MCF 10A (cell line): Measurements from ENCODE around the gene PSG6. TPM values are rescaled to one million over a fixed set of nuclear protein-coding genes. Genes with fewer than 3 reads are reported as not detected.
A peak's percentile ranks its signal among the peaks of the same experiment; 100 is the strongest.
"Not testable (repeated sequence)": the region's sequence is repeated elsewhere in the genome, so short reads cannot be mapped to it uniquely, and the experiment has no call there.

Source experiments
- BruUV-seq: library from RNA; stranded (reverse); fragments of 400-500 nt; replicated peaks from 2 replicates; lab custom pipeline; 2021; lab: Mats Ljungman, UMichigan
- CTCF ChIA-PET: fragments of 300-600 bp; sonication (Branson Sonifier 250); formaldehyde crosslinking; extraction: SDS; loops from one replicate; lab custom pipeline; 2021; ENCODE audit warnings: antibody characterized with exemption, inconsistent platforms; lab: Yijun Ruan, JAX
- POLR2A ChIA-PET: fragments of 300-600, 350-650 bp; sonication (Branson Sonifier 250); formaldehyde crosslinking; extraction: SDS; loops from one replicate; lab custom pipeline; 2020; ENCODE audit warnings: antibody characterized with exemption, inconsistent platforms; lab: Yijun Ruan, JAX
- DNase-seq: peaks from one replicate; pipeline ENCODE4 v3.0.0-alpha.2; 2018; ENCODE audit not compliant: unreplicated experiment
- H3K27ac Mint-ChIP-seq: one replicate; pipeline ENCODE4 v1.8.0; 2022; ENCODE audit warnings: mild to moderate bottlenecking, low read depth, mixed read lengths; ENCODE audit not compliant: unreplicated experiment
- H3K27me3 Mint-ChIP-seq: one replicate; pipeline ENCODE4 v1.8.0; 2022; ENCODE audit warnings: mixed read lengths; ENCODE audit not compliant: insufficient read depth, unreplicated experiment
- H3K36me3 Mint-ChIP-seq: one replicate; pipeline ENCODE4 v1.8.0; 2022; ENCODE audit warnings: mild to moderate bottlenecking, moderate library complexity, mixed read lengths; ENCODE audit not compliant: insufficient read depth, unreplicated experiment
- H3K4me1 Mint-ChIP-seq: one replicate; pipeline ENCODE4 v1.8.0; 2022; ENCODE audit warnings: mixed read lengths; ENCODE audit not compliant: insufficient read depth, unreplicated experiment
- H3K4me3 Mint-ChIP-seq: one replicate; pipeline ENCODE4 v1.8.0; 2022; ENCODE audit warnings: mild to moderate bottlenecking, moderate library complexity, mixed read lengths; ENCODE audit not compliant: unreplicated experiment
- H3K9me3 Mint-ChIP-seq: one replicate; pipeline ENCODE4 v1.8.0; 2022; ENCODE audit warnings: mixed read lengths; ENCODE audit not compliant: unreplicated experiment
- CTCF ChIP-seq: fragments of 200-600 bp; IDR thresholded peaks from one replicate; pipeline ENCODE4 v1.8.0; 2022; ENCODE audit warnings: antibody characterized with exemption, mild to moderate bottlenecking; ENCODE audit not compliant: unreplicated experiment
- intact Hi-C: fragments of 100-400 bp; cut with micrococcal nuclease; formaldehyde crosslinking; loops from 2 replicates; pipeline ENCODE4 v1.14.1; 2022
- total RNA-seq: library from RNA; stranded (reverse); gene quantifications from 2 replicates; pipeline ENCODE4 v1.2.3, GENCODE V29; 2022

PSG6 gene
- total RNA-seq, 1 experiment from 2014 or later: not detected

- intact Hi-C loops: no loop called here
- no peak for TF ChIP-seq CTCF
- H3K27ac Mint-ChIP-seq: no peak overlapping the region
- H3K36me3 Mint-ChIP-seq: no peaks in the 10 kb centered on the region
- no peak for DNase-seq
- CTCF ChIA-PET: interaction anchor here (1.7 to 6.4 kb wide), 3 partner anchors 19 to 236 kb away, joined by 7 to 39 read pairs (median 12); no protein-coding TSS in a partner anchor
- H3K4me1 Mint-ChIP-seq: no peaks in the 10 kb centered on the region
- H3K4me3 Mint-ChIP-seq: no peak overlapping the region
- H3K9me3 Mint-ChIP-seq: no peaks in the 10 kb centered on the region
- BruUV-seq: no TSS peak
- H3K27me3 Mint-ChIP-seq: no peaks in the 10 kb centered on the region
- POLR2A ChIA-PET: no interaction called here
Measured at GRCh38 chr19:42919757-42920079, 2.0 kb upstream of the PSG6 start.

- BruUV-seq, DNase-seq, H3K36me3 Mint-ChIP-seq, H3K27me3 Mint-ChIP-seq, POLR2A ChIA-PET, H3K9me3 Mint-ChIP-seq, H3K4me1 Mint-ChIP-seq, intact Hi-C loops, H3K27ac Mint-ChIP-seq, H3K4me3 Mint-ChIP-seq: not testable (repeated sequence)
- CTCF ChIA-PET: interaction anchor here (1.3 to 6.4 kb wide), 4 partner anchors 19 to 236 kb away, joined by 4 to 39 read pairs (median 10); no protein-coding TSS in a partner anchor
- TF ChIP-seq CTCF: peak; percentile 23
Measured at GRCh38 chr19:42919070-42919756, 1.5 kb upstream of the PSG6 start.

- H3K27me3 Mint-ChIP-seq, BruUV-seq, H3K36me3 Mint-ChIP-seq, H3K4me1 Mint-ChIP-seq, H3K9me3 Mint-ChIP-seq, intact Hi-C loops, DNase-seq, H3K4me3 Mint-ChIP-seq, H3K27ac Mint-ChIP-seq, POLR2A ChIA-PET: not testable (repeated sequence)
- CTCF ChIA-PET: interaction anchor here (0.6 to 6.4 kb wide), 9 partner anchors 10 to 610 kb away, joined by 3 to 39 read pairs (median 4); no protein-coding TSS in a partner anchor
Measured at GRCh38 chr19:42918377-42919069, 829 bp upstream of the PSG6 start.

GRCh38 chr19:42916931-42917330 lies 763 bp downstream of the PSG6 start:
- not testable (repeated sequence) for BruUV-seq, H3K27ac Mint-ChIP-seq

GRCh38 chr19:42913516-42913915 lies 4.2 kb downstream of the PSG6 start:
- DNase-seq, BruUV-seq, H3K4me3 Mint-ChIP-seq, H3K27me3 Mint-ChIP-seq, H3K4me1 Mint-ChIP-seq, H3K9me3 Mint-ChIP-seq, H3K27ac Mint-ChIP-seq, POLR2A ChIA-PET, intact Hi-C loops, H3K36me3 Mint-ChIP-seq: not testable (repeated sequence)
- CTCF ChIA-PET: interaction anchor here (1.4 kb wide), 1 partner anchor 10 kb away, joined by 3 read pairs; no protein-coding TSS in a partner anchor

More at GRCh38 chr19:42916931-42917330, 763 bp downstream of the PSG6 start:
- intact Hi-C loops, H3K4me3 Mint-ChIP-seq, POLR2A ChIA-PET, CTCF ChIA-PET, H3K9me3 Mint-ChIP-seq, DNase-seq, H3K36me3 Mint-ChIP-seq, H3K4me1 Mint-ChIP-seq, H3K27me3 Mint-ChIP-seq: not testable (repeated sequence)

- H3K9me3 Mint-ChIP-seq, H3K36me3 Mint-ChIP-seq, POLR2A ChIA-PET, H3K27ac Mint-ChIP-seq, H3K4me1 Mint-ChIP-seq, intact Hi-C loops, H3K4me3 Mint-ChIP-seq, DNase-seq, BruUV-seq, H3K27me3 Mint-ChIP-seq: not testable (repeated sequence)
- CTCF ChIA-PET: interaction anchor here (1.4 kb wide), 1 partner anchor 10 kb away, joined by 3 read pairs; no protein-coding TSS in a partner anchor
Measured at GRCh38 chr19:42912941-42913340, 4.8 kb downstream of the PSG6 start.

GRCh38 chr19:42911731-42912130 lies 6.0 kb downstream of the PSG6 start:
- H3K9me3 Mint-ChIP-seq, intact Hi-C loops, BruUV-seq, POLR2A ChIA-PET, H3K4me3 Mint-ChIP-seq, DNase-seq, H3K27me3 Mint-ChIP-seq, H3K27ac Mint-ChIP-seq, H3K4me1 Mint-ChIP-seq, CTCF ChIA-PET, H3K36me3 Mint-ChIP-seq: not testable (repeated sequence)
